ENCODE measurements around the gene KCNQ1.

KCNQ1 gene

DNA sequence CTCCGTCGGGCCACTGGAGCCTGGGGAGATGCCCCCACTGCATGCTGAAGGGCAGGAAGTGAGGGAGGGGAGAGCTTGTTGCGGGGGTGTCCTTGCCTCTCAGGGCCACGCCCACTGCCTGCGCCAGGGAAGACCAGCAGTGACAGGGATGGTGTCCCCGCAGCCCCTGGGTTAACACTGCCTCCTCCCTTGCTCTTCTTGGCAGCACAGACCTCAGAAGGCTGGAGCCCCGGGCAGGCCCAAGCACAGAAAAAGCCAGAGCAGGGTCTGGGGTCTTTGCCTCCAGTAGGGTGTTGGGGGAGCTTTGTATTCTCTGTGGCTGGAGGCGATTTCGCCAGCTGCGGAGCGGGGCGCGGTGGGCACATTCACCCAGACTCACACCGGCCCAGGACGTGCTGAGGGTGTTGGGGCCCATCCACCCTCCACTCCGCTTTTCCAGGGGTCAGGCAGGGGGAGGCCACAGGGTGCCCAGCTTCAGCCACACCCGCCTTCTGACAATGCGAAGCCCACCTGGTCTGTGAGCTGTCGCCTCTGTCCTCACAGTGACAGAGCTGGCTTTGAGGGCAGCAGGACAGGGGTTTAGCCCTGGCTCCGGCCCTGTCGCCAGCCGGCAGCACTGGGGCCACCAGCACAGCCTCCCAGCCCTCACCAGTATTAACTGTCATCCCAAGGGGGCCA, 357.0 kb downstream of the KCNQ1 start:
- TF ChIP-seq, protein P1, sequence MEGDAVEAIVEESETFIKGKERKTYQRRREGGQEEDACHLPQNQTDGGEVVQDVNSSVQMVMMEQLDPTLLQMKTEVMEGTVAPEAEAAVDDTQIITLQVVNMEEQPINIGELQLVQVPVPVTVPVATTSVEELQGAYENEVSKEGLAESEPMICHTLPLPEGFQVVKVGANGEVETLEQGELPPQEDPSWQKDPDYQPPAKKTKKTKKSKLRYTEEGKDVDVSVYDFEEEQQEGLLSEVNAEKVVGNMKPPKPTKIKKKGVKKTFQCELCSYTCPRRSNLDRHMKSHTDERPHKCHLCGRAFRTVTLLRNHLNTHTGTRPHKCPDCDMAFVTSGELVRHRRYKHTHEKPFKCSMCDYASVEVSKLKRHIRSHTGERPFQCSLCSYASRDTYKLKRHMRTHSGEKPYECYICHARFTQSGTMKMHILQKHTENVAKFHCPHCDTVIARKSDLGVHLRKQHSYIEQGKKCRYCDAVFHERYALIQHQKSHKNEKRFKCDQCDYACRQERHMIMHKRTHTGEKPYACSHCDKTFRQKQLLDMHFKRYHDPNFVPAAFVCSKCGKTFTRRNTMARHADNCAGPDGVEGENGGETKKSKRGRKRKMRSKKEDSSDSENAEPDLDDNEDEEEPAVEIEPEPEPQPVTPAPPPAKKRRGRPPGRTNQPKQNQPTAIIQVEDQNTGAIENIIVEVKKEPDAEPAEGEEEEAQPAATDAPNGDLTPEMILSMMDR (IDR thresholded peaks at IDR 0.05): no peak

DNA sequence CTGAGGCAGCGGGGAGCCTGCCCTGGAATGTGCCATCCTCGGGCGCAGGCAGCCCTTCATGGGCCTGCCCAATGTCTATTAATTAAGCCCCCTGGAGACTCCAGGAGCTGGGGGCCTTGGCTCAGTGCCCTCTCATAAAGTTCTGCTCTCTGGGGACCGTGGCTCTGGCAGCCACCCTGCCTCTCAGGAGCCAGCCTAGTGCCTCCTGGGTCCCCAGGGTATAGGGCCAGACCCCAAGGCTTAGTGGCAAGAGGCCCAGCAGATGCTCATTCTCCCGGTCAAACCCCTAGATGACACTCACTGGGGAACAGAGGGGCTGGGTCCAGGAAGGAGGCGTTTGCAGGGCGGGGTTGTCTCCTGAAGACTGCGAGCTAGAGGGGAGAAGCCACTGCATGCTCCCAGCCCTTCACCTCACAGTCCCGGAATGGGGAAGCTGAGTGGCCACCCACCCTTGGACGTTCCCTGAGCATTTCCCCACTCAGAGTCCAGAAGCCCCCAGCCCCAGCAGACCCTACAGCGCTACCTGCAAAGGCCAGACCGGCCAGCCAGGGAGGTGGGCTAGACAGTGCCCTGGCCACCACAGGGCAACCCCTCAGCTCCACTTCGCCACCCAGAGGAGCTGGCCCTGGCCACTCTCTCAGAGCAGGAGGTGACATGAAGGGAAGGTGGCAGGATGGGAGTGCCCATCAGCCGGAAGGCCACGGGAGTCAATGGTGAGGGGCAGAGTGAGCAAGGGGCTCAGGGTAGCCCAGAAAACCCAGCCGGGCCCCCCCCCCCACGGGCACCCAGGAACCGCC, 357.8 kb downstream of the KCNQ1 start:
- TF ChIP-seq, protein P1 (IDR thresholded peaks at IDR 0.05): no peak

- TF ChIP-seq, protein P1 (IDR thresholded peaks at IDR 0.05): no peak
Measured at GRCh38 chr11:2803186-2804091, 358.6 kb downstream of the KCNQ1 start.

DNA sequence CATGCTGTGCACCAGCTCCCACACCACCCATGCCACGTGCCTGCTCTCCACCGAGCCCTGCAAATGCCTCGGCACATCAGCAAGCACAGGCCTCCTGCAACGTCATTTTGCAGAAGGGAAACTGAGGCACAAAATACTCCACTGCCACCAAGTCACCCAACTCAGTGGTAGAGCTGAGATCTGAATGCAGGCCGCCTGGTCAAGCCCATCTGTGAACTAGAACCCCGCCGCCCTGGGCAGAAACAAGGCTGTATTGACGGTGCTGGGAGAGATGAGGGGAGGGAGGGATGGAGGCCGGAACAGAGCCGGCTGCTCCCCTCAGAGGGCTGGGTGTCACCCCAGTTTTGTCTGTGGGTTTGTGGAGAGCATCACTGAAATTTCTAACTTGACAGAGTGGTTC, 359.4 kb downstream of the KCNQ1 start:
- TF ChIP-seq, protein P1 (IDR thresholded peaks at IDR 0.05): no peak

DNA sequence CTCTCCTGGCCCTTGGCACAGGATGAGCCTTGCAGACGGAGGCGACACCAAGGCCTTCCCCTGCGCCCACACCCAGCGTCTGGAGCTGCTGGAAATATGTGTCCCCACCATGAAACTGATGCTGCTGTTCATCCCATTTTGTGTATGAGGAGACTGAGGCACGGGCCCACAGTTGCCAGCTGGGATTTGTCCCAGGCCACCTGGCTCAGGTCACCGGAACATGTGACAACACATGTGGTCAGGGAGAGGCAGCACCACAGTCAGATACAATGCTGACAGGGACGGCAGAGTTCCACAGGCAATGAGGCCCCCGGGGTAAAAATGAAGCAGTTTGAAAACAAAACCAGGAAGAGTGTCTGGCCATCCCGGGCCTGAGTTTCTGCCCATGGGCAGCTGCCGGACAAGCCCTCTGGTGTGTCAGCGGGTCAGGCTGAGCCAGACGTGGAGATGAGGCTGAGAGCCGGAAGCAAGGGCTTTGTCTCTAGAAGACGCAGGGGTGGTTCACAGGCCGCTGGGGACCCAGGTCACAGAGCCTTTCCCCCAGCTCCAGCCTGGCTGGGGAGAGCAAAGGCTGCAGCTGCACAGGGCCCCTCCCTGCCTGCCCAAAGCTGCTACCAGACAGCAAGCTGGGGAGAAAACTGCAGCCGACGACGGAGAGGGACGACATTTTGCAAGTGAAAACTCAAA, 360.0 kb downstream of the KCNQ1 start:
- TF ChIP-seq, protein P1 (IDR thresholded peaks at IDR 0.05): no peak

GRCh38 chr11:2805388-2806056, 360.7 kb downstream of the KCNQ1 start:
- TF ChIP-seq, protein P1 (IDR thresholded peaks at IDR 0.05): no peak
